Measurements from ENCODE around the gene TRIM34. TPM values are rescaled to one million over a fixed set of nuclear protein-coding genes. Genes with fewer than 3 reads are reported as not detected.
"Not testable (repeated sequence)": the region's sequence is repeated elsewhere in the genome, so short reads cannot be mapped to it uniquely, and the experiment has no call there.

TRIM34 gene
- total and polyA plus RNA-seq, 8 donors, result 9.1 to 31.7 (median 21.8) TPM

GRCh38 chr11:5665746-5666401 is 41.1 kb downstream of the TRIM34 start:
- H3K27me3 ChIP-seq, result no peaks in the 10 kb centered on the region
- H3K9me3 ChIP-seq, result no peaks in the 10 kb centered on the region
- peaks cover 0 to 85% of the 10 kb centered on the region in 2 donors for H3K36me3 ChIP-seq
- intact Hi-C loops (cut with DNase I), result no loop called here
- no peaks in the 10 kb centered on the region for H3K4me1 ChIP-seq
- ATAC-seq, result peak; percentile 82
- peak in 1 of 4 donors; percentile 5 for DNase-seq
- no peak overlapping the region for H3K4me3 ChIP-seq
- no peak for TF ChIP-seq CTCF (IDR thresholded peaks at IDR 0.05)
- H3K27ac ChIP-seq, result no peak overlapping the region

GRCh38 chr11:5666402-5666793 is 41.6 kb downstream of the TRIM34 start:
- Histone ChIP-seq H3K4me3 (no peak overlapping the region), H3K27ac (peak overlapping the region in 1 of 2 donors; percentile 5), H3K36me3 (peaks cover 0 to 87% of the 10 kb centered on the region in 2 donors), H3K27me3 (no peaks in the 10 kb centered on the region), H3K4me1 (no peaks in the 10 kb centered on the region), H3K9me3 (no peaks in the 10 kb centered on the region)
- peak; percentile 74 for ATAC-seq
- no peak for DNase-seq
- intact Hi-C loops (cut with DNase I), result no loop called here
- no peak for TF ChIP-seq CTCF (IDR thresholded peaks at IDR 0.05)

- H3K9me3 ChIP-seq, result no peaks in the 10 kb centered on the region
- no peaks in the 10 kb centered on the region for H3K27me3 ChIP-seq
- no peak overlapping the region for H3K27ac ChIP-seq
- peaks cover 0 to 3% of the 10 kb centered on the region in 2 donors for H3K4me1 ChIP-seq
- TF ChIP-seq CTCF (IDR thresholded peaks at IDR 0.05), result no peak
- intact Hi-C loops (cut with DNase I), result no loop called here
- no peak overlapping the region for H3K4me3 ChIP-seq
- ATAC-seq, result no peak
- no peak for DNase-seq
- peaks cover 0 to 51% of the 10 kb centered on the region in 2 donors for H3K36me3 ChIP-seq
Measured at GRCh38 chr11:5671831-5672230, 47.0 kb downstream of the TRIM34 start.

- no peak for ATAC-seq
- no peak for TF ChIP-seq CTCF (IDR thresholded peaks at IDR 0.05)
- no peak for DNase-seq
- Histone ChIP-seq H3K4me3 (no peak overlapping the region), H3K27me3 (no peaks in the 10 kb centered on the region), H3K9me3 (no peaks in the 10 kb centered on the region), H3K4me1 (peaks cover 0 to 3% of the 10 kb centered on the region in 2 donors), H3K27ac (no peak overlapping the region), H3K36me3 (peaks cover 0 to 46% of the 10 kb centered on the region in 2 donors)
- intact Hi-C loops (cut with DNase I), result no loop called here
Measured at GRCh38 chr11:5674391-5674790, 49.6 kb downstream of the TRIM34 start.

GRCh38 chr11:5679811-5680210 is 55.0 kb downstream of the TRIM34 start:
- no peaks in the 10 kb centered on the region for H3K27me3 ChIP-seq
- H3K4me1 ChIP-seq, result no peaks in the 10 kb centered on the region
- no peak for TF ChIP-seq CTCF (IDR thresholded peaks at IDR 0.05)
- H3K36me3 ChIP-seq, result peaks cover 0 to 37% of the 10 kb centered on the region in 2 donors
- ATAC-seq (no peak), DNase-seq (no peak)
- intact Hi-C loops (cut with DNase I), result no loop called here
- no peak overlapping the region for H3K27ac ChIP-seq
- no peaks in the 10 kb centered on the region for H3K9me3 ChIP-seq
- no peak overlapping the region for H3K4me3 ChIP-seq

GRCh38 chr11:5682890-5683441 is 58.2 kb downstream of the TRIM34 start:
- H3K9me3 ChIP-seq; H3K27ac ChIP-seq; H3K4me1 ChIP-seq; ATAC-seq; H3K27me3 ChIP-seq; intact Hi-C loops (cut with DNase I); H3K4me3 ChIP-seq; DNase-seq: not testable (repeated sequence)
- peaks cover 0 to 22% of the 10 kb centered on the region in 2 donors for H3K36me3 ChIP-seq

- peak overlapping the region; percentile 32 to 58 for H3K4me3 ChIP-seq
- peak overlapping the region; percentile 93 to 94 for H3K27ac ChIP-seq
- H3K27me3 ChIP-seq; intact Hi-C loops (cut with DNase I); H3K4me1 ChIP-seq; H3K9me3 ChIP-seq; DNase-seq; ATAC-seq: not testable (repeated sequence)
- peaks cover 0 to 16% of the 10 kb centered on the region in 2 donors for H3K36me3 ChIP-seq
Measured at GRCh38 chr11:5683620-5684019, 58.8 kb downstream of the TRIM34 start.

All from left lung (tissue), 10 donors.